ENCODE data around the gene TXN. TPM values are rescaled to one million over a fixed set of nuclear protein-coding genes. Genes with fewer than 3 reads are reported as not detected.

Gene TXN
- total RNA-seq, 1 donor from 2014 or later = 51.4 TPM

DNA sequence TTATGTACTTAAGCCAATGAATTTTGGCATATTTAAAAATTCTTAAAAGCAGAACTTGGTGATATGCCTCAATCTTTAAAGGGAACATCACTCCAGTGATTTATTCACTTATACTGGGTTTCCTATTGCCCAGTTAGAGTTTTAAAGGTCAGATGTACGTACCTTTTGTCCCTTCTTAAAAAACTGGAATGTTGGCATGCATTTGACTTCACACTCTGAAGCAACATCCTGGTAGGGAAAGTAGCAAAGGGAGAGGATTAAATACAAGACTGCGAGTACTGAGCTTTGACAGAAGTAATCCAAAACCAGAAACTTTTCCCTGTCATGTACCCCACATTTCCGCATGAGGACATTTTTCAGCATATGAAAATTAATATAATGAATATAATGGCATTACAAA, 11.7 kb downstream of the TXN start:
- H3K27ac ChIP-seq (replicated peaks) = no peak overlapping the region
- DNase-seq = no peak
- TF ChIP-seq, protein P1, sequence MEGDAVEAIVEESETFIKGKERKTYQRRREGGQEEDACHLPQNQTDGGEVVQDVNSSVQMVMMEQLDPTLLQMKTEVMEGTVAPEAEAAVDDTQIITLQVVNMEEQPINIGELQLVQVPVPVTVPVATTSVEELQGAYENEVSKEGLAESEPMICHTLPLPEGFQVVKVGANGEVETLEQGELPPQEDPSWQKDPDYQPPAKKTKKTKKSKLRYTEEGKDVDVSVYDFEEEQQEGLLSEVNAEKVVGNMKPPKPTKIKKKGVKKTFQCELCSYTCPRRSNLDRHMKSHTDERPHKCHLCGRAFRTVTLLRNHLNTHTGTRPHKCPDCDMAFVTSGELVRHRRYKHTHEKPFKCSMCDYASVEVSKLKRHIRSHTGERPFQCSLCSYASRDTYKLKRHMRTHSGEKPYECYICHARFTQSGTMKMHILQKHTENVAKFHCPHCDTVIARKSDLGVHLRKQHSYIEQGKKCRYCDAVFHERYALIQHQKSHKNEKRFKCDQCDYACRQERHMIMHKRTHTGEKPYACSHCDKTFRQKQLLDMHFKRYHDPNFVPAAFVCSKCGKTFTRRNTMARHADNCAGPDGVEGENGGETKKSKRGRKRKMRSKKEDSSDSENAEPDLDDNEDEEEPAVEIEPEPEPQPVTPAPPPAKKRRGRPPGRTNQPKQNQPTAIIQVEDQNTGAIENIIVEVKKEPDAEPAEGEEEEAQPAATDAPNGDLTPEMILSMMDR (IDR thresholded peaks at IDR 0.05; ENCODE audit: borderline replicate concordance) = no peak
- no peaks in the 10 kb centered on the region for H3K4me1 ChIP-seq
- intact Hi-C loops (cut with micrococcal nuclease) = no loop called here
- no peak overlapping the region for H3K4me3 ChIP-seq
- peaks cover 77% of the 10 kb centered on the region for H3K36me3 ChIP-seq
- no peaks in the 10 kb centered on the region for H3K9me3 ChIP-seq (replicated peaks)
- H3K27me3 ChIP-seq (ENCODE audit: low read depth) = no peaks in the 10 kb centered on the region

DNA sequence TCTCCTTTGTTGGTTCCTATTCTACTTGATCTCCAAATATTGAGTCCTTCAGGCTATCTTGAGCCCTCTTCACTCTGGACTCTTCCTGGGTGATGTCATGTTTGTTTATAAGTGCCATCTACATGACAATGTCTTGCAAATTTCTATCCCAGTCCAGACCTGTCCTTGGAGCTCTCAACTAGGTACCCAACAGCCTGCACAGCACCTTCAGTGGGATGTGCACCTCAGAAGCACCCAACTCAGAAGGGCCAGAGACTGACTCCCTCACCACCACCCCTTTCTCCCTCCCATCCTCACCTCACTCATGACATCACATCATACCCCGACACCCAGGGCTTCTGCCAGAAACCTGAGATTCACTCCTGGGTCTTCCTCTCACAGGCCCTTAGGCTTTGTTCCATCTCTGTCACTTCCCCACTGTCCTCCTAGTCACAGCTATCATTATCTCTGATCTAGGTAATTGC, 14.4 kb downstream of the TXN start:
- Histone ChIP-seq H3K27me3 (ENCODE audit: low read depth) (no peaks in the 10 kb centered on the region), H3K36me3 (peaks cover 53% of the 10 kb centered on the region)
- intact Hi-C loops (cut with micrococcal nuclease) = no loop called here

DNA sequence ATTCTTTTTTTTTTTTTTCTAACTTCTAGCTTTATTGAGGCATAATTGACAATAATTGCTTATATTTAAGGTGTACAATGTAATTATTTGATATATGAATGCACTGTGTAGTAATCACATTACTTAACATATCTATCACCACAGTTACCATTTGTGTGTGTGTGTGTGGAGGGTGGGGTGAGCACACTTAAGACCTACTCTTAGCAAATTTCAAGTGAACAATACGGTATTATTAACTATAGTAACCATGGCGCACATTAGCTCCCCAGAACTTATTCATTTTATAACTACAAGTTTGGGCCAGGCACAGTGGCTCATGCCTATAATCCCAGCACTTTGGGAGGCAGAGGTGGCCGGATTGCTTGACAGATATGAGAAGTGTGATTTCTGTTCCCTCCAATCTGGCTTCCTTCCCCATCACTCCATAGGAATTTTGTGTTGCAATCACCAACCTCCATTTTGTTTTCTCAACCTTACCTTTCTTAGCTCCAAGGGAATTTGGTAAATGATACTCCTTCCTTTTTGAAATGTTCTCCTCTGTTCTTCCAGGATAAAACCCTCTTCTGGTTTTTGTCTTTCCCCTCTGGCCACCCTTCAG, 14.9 kb downstream of the TXN start:
- H3K27ac ChIP-seq (replicated peaks) = no peak overlapping the region
- TF ChIP-seq, protein P1 (IDR thresholded peaks at IDR 0.05; ENCODE audit: borderline replicate concordance) = no peak
- H3K4me1 ChIP-seq = no peaks in the 10 kb centered on the region
- no peaks in the 10 kb centered on the region for H3K9me3 ChIP-seq (replicated peaks)
- no peak overlapping the region for H3K4me3 ChIP-seq
- peaks cover 47% of the 10 kb centered on the region for H3K36me3 ChIP-seq
- no peak for DNase-seq
- no peaks in the 10 kb centered on the region for H3K27me3 ChIP-seq (ENCODE audit: low read depth)
- intact Hi-C loops (cut with micrococcal nuclease) = no loop called here

More for the DNA sequence above, 14.4 kb downstream of the TXN start:
- TF ChIP-seq, protein P1 (IDR thresholded peaks at IDR 0.05; ENCODE audit: borderline replicate concordance) = no peak
- Histone ChIP-seq H3K4me1 (no peaks in the 10 kb centered on the region), H3K4me3 (no peak overlapping the region), H3K9me3 (replicated peaks) (no peaks in the 10 kb centered on the region), H3K27ac (replicated peaks) (no peak overlapping the region)
- no peak for DNase-seq

DNA sequence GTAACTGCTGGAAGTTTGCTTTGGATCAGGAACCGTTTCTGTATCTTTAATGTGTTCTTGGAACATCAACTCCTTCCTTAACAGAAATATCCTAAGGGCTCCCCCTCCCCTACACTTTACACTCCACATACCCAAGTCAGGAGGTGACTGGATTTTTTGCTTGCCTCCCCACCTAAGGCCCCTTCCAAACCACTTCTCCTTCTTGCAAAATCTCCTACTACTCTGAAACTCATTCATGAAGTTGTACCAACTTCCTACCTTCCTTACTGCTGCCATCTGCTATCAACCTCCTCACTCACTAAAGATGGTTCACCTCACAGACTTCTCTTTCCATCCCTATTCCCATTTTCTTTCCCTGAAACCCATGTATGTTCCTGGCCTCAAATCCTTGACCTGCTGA, 16.1 kb downstream of the TXN start:
- H3K27me3 ChIP-seq (ENCODE audit: low read depth) = no peaks in the 10 kb centered on the region
- intact Hi-C loops (cut with micrococcal nuclease) = no loop called here
- H3K4me1 ChIP-seq = no peaks in the 10 kb centered on the region
- peaks cover 38% of the 10 kb centered on the region for H3K36me3 ChIP-seq
- TF ChIP-seq, protein P1 (IDR thresholded peaks at IDR 0.05; ENCODE audit: borderline replicate concordance) = no peak
- H3K27ac ChIP-seq (replicated peaks) = no peak overlapping the region
- no peak for DNase-seq
- H3K4me3 ChIP-seq = no peak overlapping the region
- peaks cover 7% of the 10 kb centered on the region for H3K9me3 ChIP-seq (replicated peaks)

DNA sequence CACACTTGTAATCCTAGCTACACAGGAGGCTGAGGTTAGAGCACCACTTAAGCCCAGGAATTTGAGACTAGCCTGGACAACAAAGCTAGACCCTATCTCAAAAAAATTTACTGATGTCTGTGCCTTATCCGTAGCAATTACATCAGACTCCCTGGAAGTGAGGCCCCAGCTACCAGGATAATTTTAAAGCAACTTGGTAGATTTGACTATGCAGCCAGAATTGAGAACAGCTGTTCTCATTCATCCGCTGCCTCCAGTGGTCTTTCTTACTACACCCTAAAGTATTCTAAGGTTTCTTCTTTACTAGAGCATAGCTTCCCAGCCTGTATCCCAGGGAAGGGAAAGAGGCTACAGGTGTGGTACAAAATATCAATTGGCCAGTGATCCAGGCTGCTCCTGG, 28.0 kb downstream of the TXN start:
- Histone ChIP-seq H3K36me3 (no peaks in the 10 kb centered on the region), H3K4me3 (no peak overlapping the region), H3K27me3 (ENCODE audit: low read depth) (no peaks in the 10 kb centered on the region), H3K4me1 (no peaks in the 10 kb centered on the region), H3K27ac (replicated peaks) (no peak overlapping the region), H3K9me3 (replicated peaks) (peaks cover 4% of the 10 kb centered on the region)
- intact Hi-C loops (cut with micrococcal nuclease) = no loop called here
- TF ChIP-seq, protein P1 (IDR thresholded peaks at IDR 0.05; ENCODE audit: borderline replicate concordance) = no peak
- no peak for DNase-seq
